ENCODE measurements around the gene GPR173.

GRCh38 chrX:53115550-53115874, 66.9 kb downstream of the GPR173 start:
- no peak for TF ChIP-seq POLR2A (IDR thresholded peaks at IDR 0.05)
- TF ChIP-seq POLR2AphosphoS5 (IDR thresholded peaks at IDR 0.05), result no peak
- no peak for TF ChIP-seq CTCF (IDR thresholded peaks at IDR 0.05)
